ENCODE measurements around the gene ITGB4.
A peak's percentile ranks its signal among the peaks of the same experiment; 100 is the strongest.

Gene ITGB4

GRCh38 chr17:75751676-75752404 is 30.6 kb downstream of the ITGB4 start:
- H3K36me3 ChIP-seq (ENCODE audit: control insufficient read depth in 1 of 2, insufficient read depth in 2 of 2, low read length in 2 of 2): peaks cover 20 to 66% of the 10 kb centered on the region in 2 donors
- H3K27me3 ChIP-seq (ENCODE audit: control insufficient read depth in 1 of 2, insufficient read depth in 2 of 2, low read length in 2 of 2): no peaks in the 10 kb centered on the region
- no peak overlapping the region for H3K9ac ChIP-seq (ENCODE audit: low read depth in 1 of 2, low read length in 2 of 2)
- peaks cover 4 to 9% of the 10 kb centered on the region in 2 donors for H3K4me1 ChIP-seq (ENCODE audit: control insufficient read depth in 1 of 2, insufficient read depth in 2 of 2, low read length in 2 of 2)
- no peaks in the 10 kb centered on the region for H3K9me3 ChIP-seq (ENCODE audit: control insufficient read depth in 1 of 2, low read length in 2 of 2)
- H3K27ac ChIP-seq (ENCODE audit: low read depth, low read length): no peak overlapping the region
- H3K4me3 ChIP-seq (ENCODE audit: low read depth in 1 of 2, low read length in 2 of 2): no peak overlapping the region

GRCh38 chr17:75752405-75752709 is 31.1 kb downstream of the ITGB4 start:
- H3K27ac ChIP-seq (ENCODE audit: low read depth, low read length): no peak overlapping the region
- H3K36me3 ChIP-seq (ENCODE audit: control insufficient read depth in 1 of 2, insufficient read depth in 2 of 2, low read length in 2 of 2): peaks cover 20 to 71% of the 10 kb centered on the region in 2 donors
- H3K27me3 ChIP-seq (ENCODE audit: control insufficient read depth in 1 of 2, insufficient read depth in 2 of 2, low read length in 2 of 2): no peaks in the 10 kb centered on the region
- H3K9ac ChIP-seq (ENCODE audit: low read depth in 1 of 2, low read length in 2 of 2): no peak overlapping the region
- peaks cover 4 to 9% of the 10 kb centered on the region in 2 donors for H3K4me1 ChIP-seq (ENCODE audit: control insufficient read depth in 1 of 2, insufficient read depth in 2 of 2, low read length in 2 of 2)
- no peak overlapping the region for H3K4me3 ChIP-seq (ENCODE audit: low read depth in 1 of 2, low read length in 2 of 2)
- H3K9me3 ChIP-seq (ENCODE audit: control insufficient read depth in 1 of 2, low read length in 2 of 2): no peaks in the 10 kb centered on the region

GRCh38 chr17:75752802-75753513 is 31.7 kb downstream of the ITGB4 start:
- peaks cover 4 to 9% of the 10 kb centered on the region in 2 donors for H3K4me1 ChIP-seq (ENCODE audit: control insufficient read depth in 1 of 2, insufficient read depth in 2 of 2, low read length in 2 of 2)
- H3K36me3 ChIP-seq (ENCODE audit: control insufficient read depth in 1 of 2, insufficient read depth in 2 of 2, low read length in 2 of 2): peaks cover 20 to 77% of the 10 kb centered on the region in 2 donors
- no peaks in the 10 kb centered on the region for H3K27me3 ChIP-seq (ENCODE audit: control insufficient read depth in 1 of 2, insufficient read depth in 2 of 2, low read length in 2 of 2)
- H3K4me3 ChIP-seq (ENCODE audit: low read depth in 1 of 2, low read length in 2 of 2): peak overlapping the region; percentile 51 to 55
- no peak overlapping the region for H3K27ac ChIP-seq (ENCODE audit: low read depth, low read length)
- H3K9me3 ChIP-seq (ENCODE audit: control insufficient read depth in 1 of 2, low read length in 2 of 2): no peaks in the 10 kb centered on the region
- no peak overlapping the region for H3K9ac ChIP-seq (ENCODE audit: low read depth in 1 of 2, low read length in 2 of 2)

- Histone ChIP-seq H3K9ac (ENCODE audit: low read depth in 1 of 2, low read length in 2 of 2) (peak overlapping the region in 1 of 2 donors; percentile 51), H3K27me3 (ENCODE audit: control insufficient read depth in 1 of 2, insufficient read depth in 2 of 2, low read length in 2 of 2) (no peaks in the 10 kb centered on the region), H3K4me1 (ENCODE audit: control insufficient read depth in 1 of 2, insufficient read depth in 2 of 2, low read length in 2 of 2) (peaks cover 4 to 9% of the 10 kb centered on the region in 2 donors), H3K4me3 (ENCODE audit: low read depth in 1 of 2, low read length in 2 of 2) (peak overlapping the region; percentile 51 to 55), H3K27ac (ENCODE audit: low read depth, low read length) (no peak overlapping the region), H3K36me3 (ENCODE audit: control insufficient read depth in 1 of 2, insufficient read depth in 2 of 2, low read length in 2 of 2) (peaks cover 16 to 82% of the 10 kb centered on the region in 2 donors), H3K9me3 (ENCODE audit: control insufficient read depth in 1 of 2, low read length in 2 of 2) (no peaks in the 10 kb centered on the region)
Measured at GRCh38 chr17:75753514-75754377, 32.5 kb downstream of the ITGB4 start.

GRCh38 chr17:75754378-75755204 is 33.3 kb downstream of the ITGB4 start:
- Histone ChIP-seq H3K4me3 (ENCODE audit: low read depth in 1 of 2, low read length in 2 of 2) (no peak overlapping the region), H3K9ac (ENCODE audit: low read depth in 1 of 2, low read length in 2 of 2) (peak overlapping the region in 1 of 2 donors; percentile 51), H3K9me3 (ENCODE audit: control insufficient read depth in 1 of 2, low read length in 2 of 2) (no peaks in the 10 kb centered on the region), H3K4me1 (ENCODE audit: control insufficient read depth in 1 of 2, insufficient read depth in 2 of 2, low read length in 2 of 2) (peaks cover 4 to 9% of the 10 kb centered on the region in 2 donors), H3K36me3 (ENCODE audit: control insufficient read depth in 1 of 2, insufficient read depth in 2 of 2, low read length in 2 of 2) (peaks cover 12 to 78% of the 10 kb centered on the region in 2 donors), H3K27me3 (ENCODE audit: control insufficient read depth in 1 of 2, insufficient read depth in 2 of 2, low read length in 2 of 2) (no peaks in the 10 kb centered on the region), H3K27ac (ENCODE audit: low read depth, low read length) (no peak overlapping the region)

- Histone ChIP-seq H3K36me3 (ENCODE audit: control insufficient read depth in 1 of 2, insufficient read depth in 2 of 2, low read length in 2 of 2) (peaks cover 9 to 73% of the 10 kb centered on the region in 2 donors), H3K27ac (ENCODE audit: low read depth, low read length) (no peak overlapping the region), H3K4me1 (ENCODE audit: control insufficient read depth in 1 of 2, insufficient read depth in 2 of 2, low read length in 2 of 2) (peaks cover 4 to 9% of the 10 kb centered on the region in 2 donors), H3K9me3 (ENCODE audit: control insufficient read depth in 1 of 2, low read length in 2 of 2) (no peaks in the 10 kb centered on the region), H3K9ac (ENCODE audit: low read depth in 1 of 2, low read length in 2 of 2) (no peak overlapping the region), H3K27me3 (ENCODE audit: control insufficient read depth in 1 of 2, insufficient read depth in 2 of 2, low read length in 2 of 2) (no peaks in the 10 kb centered on the region), H3K4me3 (ENCODE audit: low read depth in 1 of 2, low read length in 2 of 2) (no peak overlapping the region)
Measured at GRCh38 chr17:75755205-75755901, 34.1 kb downstream of the ITGB4 start.

- H3K36me3 ChIP-seq (ENCODE audit: control insufficient read depth in 1 of 2, insufficient read depth in 2 of 2, low read length in 2 of 2): peaks cover 5 to 67% of the 10 kb centered on the region in 2 donors
- H3K27ac ChIP-seq (ENCODE audit: low read depth, low read length): no peak overlapping the region
- no peak overlapping the region for H3K9ac ChIP-seq (ENCODE audit: low read depth in 1 of 2, low read length in 2 of 2)
- H3K4me1 ChIP-seq (ENCODE audit: control insufficient read depth in 1 of 2, insufficient read depth in 2 of 2, low read length in 2 of 2): peaks cover 4 to 9% of the 10 kb centered on the region in 2 donors
- H3K27me3 ChIP-seq (ENCODE audit: control insufficient read depth in 1 of 2, insufficient read depth in 2 of 2, low read length in 2 of 2): no peaks in the 10 kb centered on the region
- no peak overlapping the region for H3K4me3 ChIP-seq (ENCODE audit: low read depth in 1 of 2, low read length in 2 of 2)
- H3K9me3 ChIP-seq (ENCODE audit: control insufficient read depth in 1 of 2, low read length in 2 of 2): no peaks in the 10 kb centered on the region
Measured at GRCh38 chr17:75755990-75756389, 34.7 kb downstream of the ITGB4 start.

- H3K4me1 ChIP-seq (ENCODE audit: control insufficient read depth in 1 of 2, insufficient read depth in 2 of 2, low read length in 2 of 2): peaks cover 4 to 9% of the 10 kb centered on the region in 2 donors
- H3K4me3 ChIP-seq (ENCODE audit: low read depth in 1 of 2, low read length in 2 of 2): no peak overlapping the region
- no peaks in the 10 kb centered on the region for H3K9me3 ChIP-seq (ENCODE audit: control insufficient read depth in 1 of 2, low read length in 2 of 2)
- H3K9ac ChIP-seq (ENCODE audit: low read depth in 1 of 2, low read length in 2 of 2): no peak overlapping the region
- no peaks in the 10 kb centered on the region for H3K27me3 ChIP-seq (ENCODE audit: control insufficient read depth in 1 of 2, insufficient read depth in 2 of 2, low read length in 2 of 2)
- peaks cover 5 to 63% of the 10 kb centered on the region in 2 donors for H3K36me3 ChIP-seq (ENCODE audit: control insufficient read depth in 1 of 2, insufficient read depth in 2 of 2, low read length in 2 of 2)
- no peak overlapping the region for H3K27ac ChIP-seq (ENCODE audit: low read depth, low read length)
Measured at GRCh38 chr17:75756451-75757085, 35.3 kb downstream of the ITGB4 start.

Measured in duodenal mucosa (tissue), 2 donors.